Colonic mucosa (tissue), 4 donors: Measurements from ENCODE around the gene SMARCB1. TPM values are rescaled to one million over a fixed set of nuclear protein-coding genes. Genes with fewer than 3 reads are reported as not detected.
A peak's percentile ranks its signal among the peaks of the same experiment; 100 is the strongest.

Source experiments
- DNase-seq: peaks from one replicate; pipeline ENCODE4 v3.0.0-alpha.2; 2020
- H3K27ac ChIP-seq: fragments of 200-600 bp; one replicate; pipeline ENCODE4 v1.8.0; 2021
- H3K27me3 ChIP-seq: fragments of 200-600 bp; one replicate; pipeline ENCODE4 v1.8.0; 2021
- H3K36me3 ChIP-seq: fragments of 200-600 bp; one replicate; pipeline ENCODE4 v1.8.0; 2021
- H3K4me1 ChIP-seq: fragments of 200-600 bp; one replicate; pipeline ENCODE4 v1.8.0; 2021; ENCODE audit warnings: mild to moderate bottlenecking
- H3K4me3 ChIP-seq: fragments of 200-600 bp; one replicate; pipeline ENCODE4 v1.8.0; 2021
- H3K9ac ChIP-seq, 2 donors: one replicate each; pipeline ENCODE4 v1.7.0; 2013; ENCODE audit warnings: control low read depth in 2 of 2, low read depth in 2 of 2, low read length in 2 of 2
- H3K9me3 ChIP-seq: fragments of 200-600 bp; one replicate; pipeline ENCODE4 v1.8.0; 2021
- CTCF ChIP-seq: fragments of 200-600 bp; IDR thresholded peaks from one replicate; pipeline ENCODE4 v1.8.0; 2022; ENCODE audit warnings: antibody characterized with exemption, mild to moderate bottlenecking
- intact Hi-C: fragments of 100-400 bp; cut with DNase I; formaldehyde crosslinking; loops from one replicate; pipeline ENCODE4 v1.14.1; 2022
- total RNA-seq, 2 donors: library from RNA; stranded (reverse); fragmentation: NEBNext Ultra II Directional in 1 of 2; extraction: Animal tissue kit (Norgen Biotek cat#: 25700) in 1 of 2; gene quantifications; one replicate each; pipeline ENCODE4 v1.2.1, GENCODE V29; 2021
- donor health status: healthy.
- donor health status: DM: no; HTN: no; CAD: no.
- donor health status: DM: no; HTN: no; CAD: no.

Gene SMARCB1
- total RNA-seq, 2 donors from 2014 or later: 77.8 to 96.0 TPM

GRCh38 chr22:23762842-23763578 lies 23.8 kb upstream of the SMARCB1 start, which contains the start of gene C22orf15:
Gene C22orf15 (plus strand): TSS chr22:23762990. CDS start chr22:23763307, 317 bp downstream.
- no peak for TF ChIP-seq CTCF
- no peak within 1 kb of the TSS for H3K4me3 ChIP-seq
- no peaks in the 10 kb centered on the region for H3K4me1 ChIP-seq
- no peaks in the 10 kb centered on the region for H3K9me3 ChIP-seq
- H3K27me3 ChIP-seq: no peaks in the 10 kb centered on the region
- intact Hi-C loops: no loop called here
- H3K36me3 ChIP-seq: no peaks in the 10 kb centered on the region
- no peak for DNase-seq
- no peak within 1 kb of the TSS for H3K27ac ChIP-seq
- no peak within 1 kb of the TSS for H3K9ac ChIP-seq

- no peak for TF ChIP-seq CTCF
- no peaks in the 10 kb centered on the region for H3K36me3 ChIP-seq
- no peak overlapping the region for H3K9ac ChIP-seq
- H3K9me3 ChIP-seq: no peaks in the 10 kb centered on the region
- intact Hi-C loops: no loop called here
- no peaks in the 10 kb centered on the region for H3K4me1 ChIP-seq
- no peak overlapping the region for H3K4me3 ChIP-seq
- no peaks in the 10 kb centered on the region for H3K27me3 ChIP-seq
- H3K27ac ChIP-seq: no peak overlapping the region
- no peak for DNase-seq
Measured at GRCh38 chr22:23763579-23763945, 23.2 kb upstream of the SMARCB1 start.

GRCh38 chr22:23763954-23764353 lies 22.8 kb upstream of the SMARCB1 start:
- Histone ChIP-seq H3K27ac (no peak overlapping the region), H3K9ac (no peak overlapping the region)

GRCh38 chr22:23764899-23765881 lies 21.6 kb upstream of the SMARCB1 start:
- Histone ChIP-seq H3K27ac (no peak overlapping the region), H3K36me3 (no peaks in the 10 kb centered on the region), H3K4me1 (peaks cover 4% of the 10 kb centered on the region), H3K9ac (no peak overlapping the region), H3K9me3 (no peaks in the 10 kb centered on the region), H3K4me3 (no peak overlapping the region), H3K27me3 (no peaks in the 10 kb centered on the region)
- intact Hi-C loops: loop anchor here (5.0 kb wide), 1 partner anchor 82 kb away; no protein-coding TSS in a partner anchor
- no peak for DNase-seq
- no peak for TF ChIP-seq CTCF

More at GRCh38 chr22:23763954-23764353, 22.8 kb upstream of the SMARCB1 start:
- intact Hi-C loops: no loop called here
- Histone ChIP-seq H3K27me3 (no peaks in the 10 kb centered on the region), H3K4me3 (no peak overlapping the region), H3K36me3 (no peaks in the 10 kb centered on the region), H3K9me3 (no peaks in the 10 kb centered on the region), H3K4me1 (peaks cover 2% of the 10 kb centered on the region)
- no peak for TF ChIP-seq CTCF
- DNase-seq: no peak

- H3K9ac ChIP-seq: peak overlapping the region; percentile 94 to 95
- TF ChIP-seq CTCF: no peak
- intact Hi-C loops: loop anchor here (5.0 kb wide), 1 partner anchor 80 kb away; no protein-coding TSS in a partner anchor
- H3K27me3 ChIP-seq: no peaks in the 10 kb centered on the region
- peak overlapping the region; percentile 80 for H3K4me3 ChIP-seq
- no peaks in the 10 kb centered on the region for H3K36me3 ChIP-seq
- H3K4me1 ChIP-seq: peaks cover 10% of the 10 kb centered on the region
- no peaks in the 10 kb centered on the region for H3K9me3 ChIP-seq
- no peak for DNase-seq
- peak overlapping the region; percentile 77 for H3K27ac ChIP-seq
Measured at GRCh38 chr22:23767303-23767672, 19.5 kb upstream of the SMARCB1 start.
